ENCODE results near the gene RPTOR.

The RPTOR gene

DNA sequence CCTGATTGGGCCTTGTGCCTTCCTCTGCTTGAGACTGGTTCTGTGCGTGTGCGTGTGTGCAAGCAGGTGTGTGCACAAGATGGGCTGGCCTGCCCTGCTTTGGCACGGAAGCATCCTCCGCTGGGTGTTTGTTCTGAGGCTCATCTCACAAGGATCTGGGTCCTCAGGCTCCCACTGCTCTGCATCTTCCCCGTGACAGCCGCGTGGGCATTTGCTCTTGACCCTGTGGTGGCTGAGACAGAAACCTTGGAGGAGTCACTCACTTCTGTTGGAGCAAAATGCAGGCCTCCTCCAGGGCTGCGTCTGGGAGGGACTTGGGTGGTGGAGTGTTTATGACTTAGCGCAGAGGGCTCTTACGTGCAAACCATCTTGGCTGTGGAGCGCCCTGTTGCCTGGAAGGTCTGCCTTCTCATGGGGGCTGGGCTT lies 119.2 kb downstream of the RPTOR start:
- TF ChIP-seq ZNF146 (tag by site-specific recombination; IDR thresholded peaks at IDR 0.05) = no peak
- no peak for TF ChIP-seq ZNF133 (tag by site-specific recombination; IDR thresholded peaks at IDR 0.05)
- no peak; the same call in 1 of the 2 replicates for TF ChIP-seq ZBTB20 (tag by site-specific recombination; IDR thresholded peaks at IDR 0.05)
- no peak for TF ChIP-seq KLF10 (tag by site-specific recombination; IDR thresholded peaks at IDR 0.05)
- TF ChIP-seq MYNN (tag by site-specific recombination; IDR thresholded peaks at IDR 0.05; ENCODE audit: borderline replicate concordance) = peak; percentile 84; the same call in 1 of the 2 replicates
- TF ChIP-seq, protein P1, sequence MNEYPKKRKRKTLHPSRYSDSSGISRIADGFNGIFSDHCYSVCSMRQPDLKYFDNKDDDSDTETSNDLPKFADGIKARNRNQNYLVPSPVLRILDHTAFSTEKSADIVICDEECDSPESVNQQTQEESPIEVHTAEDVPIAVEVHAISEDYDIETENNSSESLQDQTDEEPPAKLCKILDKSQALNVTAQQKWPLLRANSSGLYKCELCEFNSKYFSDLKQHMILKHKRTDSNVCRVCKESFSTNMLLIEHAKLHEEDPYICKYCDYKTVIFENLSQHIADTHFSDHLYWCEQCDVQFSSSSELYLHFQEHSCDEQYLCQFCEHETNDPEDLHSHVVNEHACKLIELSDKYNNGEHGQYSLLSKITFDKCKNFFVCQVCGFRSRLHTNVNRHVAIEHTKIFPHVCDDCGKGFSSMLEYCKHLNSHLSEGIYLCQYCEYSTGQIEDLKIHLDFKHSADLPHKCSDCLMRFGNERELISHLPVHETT (tag by site-specific recombination; IDR thresholded peaks at IDR 0.05) = no peak
- TF ChIP-seq, protein P2, sequence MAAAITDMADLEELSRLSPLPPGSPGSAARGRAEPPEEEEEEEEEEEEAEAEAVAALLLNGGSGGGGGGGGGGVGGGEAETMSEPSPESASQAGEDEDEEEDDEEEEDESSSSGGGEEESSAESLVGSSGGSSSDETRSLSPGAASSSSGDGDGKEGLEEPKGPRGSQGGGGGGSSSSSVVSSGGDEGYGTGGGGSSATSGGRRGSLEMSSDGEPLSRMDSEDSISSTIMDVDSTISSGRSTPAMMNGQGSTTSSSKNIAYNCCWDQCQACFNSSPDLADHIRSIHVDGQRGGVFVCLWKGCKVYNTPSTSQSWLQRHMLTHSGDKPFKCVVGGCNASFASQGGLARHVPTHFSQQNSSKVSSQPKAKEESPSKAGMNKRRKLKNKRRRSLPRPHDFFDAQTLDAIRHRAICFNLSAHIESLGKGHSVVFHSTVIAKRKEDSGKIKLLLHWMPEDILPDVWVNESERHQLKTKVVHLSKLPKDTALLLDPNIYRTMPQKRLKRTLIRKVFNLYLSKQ (tag by site-specific recombination; IDR thresholded peaks at IDR 0.05; ENCODE audit: borderline replicate concordance) = no peak
- TF ChIP-seq MZF1 (tag by site-specific recombination; IDR thresholded peaks at IDR 0.05; ENCODE audit: borderline replicate concordance) = no peak
- TF ChIP-seq ZNF555 (tag by site-specific recombination; conservative IDR thresholded peaks at IDR 0.05) = no peak
- peak; percentile 25; the same call in 1 of the 2 replicates for TF ChIP-seq EGR2 (tag by site-specific recombination; IDR thresholded peaks at IDR 0.05; ENCODE audit: low read depth)
- TF ChIP-seq ZNF138 (tag by site-specific recombination; IDR thresholded peaks at IDR 0.05; ENCODE audit: borderline replicate concordance) = no peak
- TF ChIP-seq SCRT2 (tag by site-specific recombination; IDR thresholded peaks at IDR 0.05) = peak; percentile 73
- TF ChIP-seq ZNF132 (tag by site-specific recombination; IDR thresholded peaks at IDR 0.05; ENCODE audit: borderline replicate concordance) = no peak
- peak; percentile 28 for TF ChIP-seq SP2 (tag by site-specific recombination; IDR thresholded peaks at IDR 0.05)
- peak; percentile 21; the same call in 1 of the 2 replicates for TF ChIP-seq ZFHX2 (tag by site-specific recombination; conservative IDR thresholded peaks at IDR 0.05)
- TF ChIP-seq ZNF600 (tag by site-specific recombination; IDR thresholded peaks at IDR 0.05) = peak; percentile 86
- TF ChIP-seq ZNF664 (tag by site-specific recombination; IDR thresholded peaks at IDR 0.05) = no peak
- no peak for TF ChIP-seq ZNF549 (tag by site-specific recombination; IDR thresholded peaks at IDR 0.05)
- TF ChIP-seq, protein P3, sequence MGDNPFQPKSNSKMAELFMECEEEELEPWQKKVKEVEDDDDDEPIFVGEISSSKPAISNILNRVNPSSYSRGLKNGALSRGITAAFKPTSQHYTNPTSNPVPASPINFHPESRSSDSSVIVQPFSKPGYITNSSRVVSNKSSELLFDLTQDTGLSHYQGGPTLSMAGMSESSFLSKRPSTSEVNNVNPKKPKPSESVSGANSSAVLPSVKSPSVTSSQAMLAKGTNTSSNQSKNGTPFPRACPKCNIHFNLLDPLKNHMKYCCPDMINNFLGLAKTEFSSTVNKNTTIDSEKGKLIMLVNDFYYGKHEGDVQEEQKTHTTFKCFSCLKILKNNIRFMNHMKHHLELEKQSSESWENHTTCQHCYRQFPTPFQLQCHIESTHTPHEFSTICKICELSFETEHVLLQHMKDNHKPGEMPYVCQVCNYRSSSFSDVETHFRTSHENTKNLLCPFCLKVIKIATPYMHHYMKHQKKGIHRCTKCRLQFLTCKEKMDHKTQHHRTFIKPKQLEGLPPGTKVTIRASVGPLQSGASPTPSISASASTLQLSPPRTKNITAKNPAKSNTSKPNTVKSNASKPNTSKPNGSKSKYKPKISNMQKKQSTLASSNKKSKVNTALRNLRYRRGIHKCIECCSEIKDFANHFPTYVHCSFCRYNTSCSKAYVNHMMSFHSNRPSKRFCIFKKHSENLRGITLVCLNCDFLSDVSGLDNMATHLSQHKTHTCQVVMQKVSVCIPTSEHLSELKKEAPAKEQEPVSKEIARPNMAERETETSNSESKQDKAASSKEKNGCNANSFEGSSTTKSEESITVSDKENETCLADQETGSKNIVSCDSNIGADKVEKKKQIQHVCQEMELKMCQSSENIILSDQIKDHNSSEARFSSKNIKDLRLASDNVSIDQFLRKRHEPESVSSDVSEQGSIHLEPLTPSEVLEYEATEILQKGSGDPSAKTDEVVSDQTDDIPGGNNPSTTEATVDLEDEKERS (tag by site-specific recombination; IDR thresholded peaks at IDR 0.05) = no peak
- TF ChIP-seq GLI2 (tag by site-specific recombination; IDR thresholded peaks at IDR 0.05; ENCODE audit: borderline replicate concordance, low read depth) = no peak
- TF ChIP-seq, protein P4, sequence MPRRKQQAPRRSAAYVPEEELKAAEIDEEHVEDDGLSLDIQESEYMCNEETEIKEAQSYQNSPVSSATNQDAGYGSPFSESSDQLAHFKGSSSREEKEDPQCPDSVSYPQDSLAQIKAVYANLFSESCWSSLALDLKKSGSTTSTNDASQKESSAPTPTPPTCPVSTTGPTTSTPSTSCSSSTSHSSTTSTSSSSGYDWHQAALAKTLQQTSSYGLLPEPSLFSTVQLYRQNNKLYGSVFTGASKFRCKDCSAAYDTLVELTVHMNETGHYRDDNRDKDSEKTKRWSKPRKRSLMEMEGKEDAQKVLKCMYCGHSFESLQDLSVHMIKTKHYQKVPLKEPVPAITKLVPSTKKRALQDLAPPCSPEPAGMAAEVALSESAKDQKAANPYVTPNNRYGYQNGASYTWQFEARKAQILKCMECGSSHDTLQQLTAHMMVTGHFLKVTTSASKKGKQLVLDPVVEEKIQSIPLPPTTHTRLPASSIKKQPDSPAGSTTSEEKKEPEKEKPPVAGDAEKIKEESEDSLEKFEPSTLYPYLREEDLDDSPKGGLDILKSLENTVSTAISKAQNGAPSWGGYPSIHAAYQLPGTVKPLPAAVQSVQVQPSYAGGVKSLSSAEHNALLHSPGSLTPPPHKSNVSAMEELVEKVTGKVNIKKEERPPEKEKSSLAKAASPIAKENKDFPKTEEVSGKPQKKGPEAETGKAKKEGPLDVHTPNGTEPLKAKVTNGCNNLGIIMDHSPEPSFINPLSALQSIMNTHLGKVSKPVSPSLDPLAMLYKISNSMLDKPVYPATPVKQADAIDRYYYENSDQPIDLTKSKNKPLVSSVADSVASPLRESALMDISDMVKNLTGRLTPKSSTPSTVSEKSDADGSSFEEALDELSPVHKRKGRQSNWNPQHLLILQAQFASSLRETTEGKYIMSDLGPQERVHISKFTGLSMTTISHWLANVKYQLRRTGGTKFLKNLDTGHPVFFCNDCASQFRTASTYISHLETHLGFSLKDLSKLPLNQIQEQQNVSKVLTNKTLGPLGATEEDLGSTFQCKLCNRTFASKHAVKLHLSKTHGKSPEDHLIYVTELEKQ (tag by site-specific recombination; IDR thresholded peaks at IDR 0.05; ENCODE audit: borderline replicate concordance) = no peak
- ChIA-PET POLR2A (no interaction called here), CTCF (interaction anchor here (0.6 to 1.0 kb wide), 2 partner anchors 23 to 1660 kb away, joined by 3 read pairs; no protein-coding TSS in a partner anchor)
- no peak overlapping the region for H3K4me3 ChIP-seq (ENCODE audit: low read depth, low read length)
- H3K27ac ChIP-seq (ENCODE audit: extremely low read depth, low read depth, low read length) = no peak overlapping the region; the same call in 1 of the 2 replicates
- peaks cover 25% of the 10 kb centered on the region for H3K4me1 ChIP-seq (ENCODE audit: control insufficient read depth, insufficient read depth, low read length)
- H3K36me3 ChIP-seq (ENCODE audit: control insufficient read depth in 2 of 2, insufficient read depth in 1 of 2, low read length in 2 of 2) = no peaks in the 10 kb centered on the region
- H3K9me3 ChIP-seq (ENCODE audit: control insufficient read depth, insufficient read depth, low read depth, low read length) = no peaks in the 10 kb centered on the region
